ENCODE data around the gene PRDM15.
A peak's percentile ranks its signal among the peaks of the same experiment; 100 is the strongest.

PRDM15 gene

DNA sequence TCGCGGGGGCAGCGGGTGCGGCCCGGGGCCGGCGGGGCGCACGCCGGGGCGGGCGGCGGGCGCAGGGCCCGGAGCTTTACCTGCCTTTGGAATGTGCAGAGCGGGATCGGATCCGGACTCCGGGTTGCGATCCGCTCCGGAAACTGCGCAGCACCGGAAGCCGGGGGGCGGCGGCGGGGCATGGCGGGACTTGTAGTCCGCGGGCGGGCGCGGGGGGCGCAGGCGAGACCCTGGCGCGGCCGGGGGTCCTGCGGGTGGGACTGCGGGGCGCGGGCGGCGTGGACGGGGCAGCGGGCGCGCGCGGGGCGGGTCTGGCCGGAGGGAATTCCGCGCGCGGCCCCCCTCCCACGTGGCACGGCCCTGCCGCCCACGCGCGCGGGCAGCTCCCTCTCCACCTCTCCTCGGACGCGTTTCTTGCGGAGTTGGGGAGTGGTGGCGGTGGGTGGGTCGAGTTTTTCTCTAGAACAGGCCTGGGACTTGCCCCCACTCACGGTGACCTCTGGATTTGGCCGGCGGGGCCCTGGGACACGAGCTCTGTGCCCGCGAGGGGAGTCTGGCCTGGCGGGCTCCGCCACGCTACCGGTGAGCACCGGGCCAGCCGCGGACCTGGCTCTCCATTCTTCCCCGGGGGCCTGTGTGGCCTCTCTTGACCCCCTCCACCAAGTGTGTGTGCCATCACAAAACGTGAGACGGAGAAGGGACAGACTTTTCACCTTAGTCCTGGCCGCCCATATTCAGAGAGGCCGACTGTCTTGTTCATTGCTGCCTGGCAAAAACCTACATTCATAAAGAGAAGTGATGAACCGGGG lies at the start of gene PRDM15:
TSS of gene PRDM15 (minus strand) at position 155 of the 809 bp plus-strand sequence. CDS start 18,981 bp downstream, outside the sequence.
- Mint-ChIP-seq H3K4me1 (ENCODE audit: low read depth) (peaks cover 26% of the 10 kb centered on the region), H3K27me3 (no peaks in the 10 kb centered on the region), H3K9me3 (ENCODE audit: low read depth) (no peaks in the 10 kb centered on the region), H3K27ac (peak within 1 kb of the TSS; percentile 98), H3K4me3 (peak within 1 kb of the TSS; percentile 92), H3K36me3 (no peaks in the 10 kb centered on the region)

DNA sequence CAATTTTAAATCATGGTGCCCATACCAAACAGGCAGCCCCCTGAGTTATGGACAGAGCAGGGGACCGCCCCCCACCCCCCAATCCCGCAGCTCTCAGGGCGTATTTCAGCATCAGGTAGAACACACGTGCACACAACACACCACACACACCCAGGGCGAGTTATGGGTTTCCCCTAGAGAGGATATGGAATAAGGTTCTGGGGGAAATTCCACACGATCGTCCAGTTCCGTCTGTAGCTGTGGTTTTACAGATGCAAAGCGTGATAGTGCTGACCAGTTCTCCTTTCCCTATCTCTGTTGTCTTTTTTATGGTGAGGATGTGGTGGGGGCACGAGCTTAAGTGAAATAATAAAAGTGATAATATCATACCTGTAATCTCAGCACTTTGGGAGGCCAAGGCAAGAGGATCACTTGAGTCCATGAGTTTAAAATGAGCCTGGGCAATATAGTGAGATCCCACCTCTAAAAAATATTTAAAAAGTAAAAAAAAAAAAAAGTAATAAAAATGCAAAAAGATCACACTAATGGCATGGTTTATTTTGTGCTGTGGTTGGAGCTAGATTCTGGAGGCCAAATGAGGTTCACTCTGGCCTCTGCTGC lies 49.6 kb upstream of the PRDM15 start:
- Mint-ChIP-seq H3K27me3 (no peaks in the 10 kb centered on the region), H3K9me3 (ENCODE audit: low read depth) (no peaks in the 10 kb centered on the region), H3K27ac (peak overlapping the region; percentile 54), H3K4me1 (ENCODE audit: low read depth) (peaks cover 45% of the 10 kb centered on the region), H3K4me3 (peak overlapping the region; percentile 30), H3K36me3 (no peaks in the 10 kb centered on the region)

DNA sequence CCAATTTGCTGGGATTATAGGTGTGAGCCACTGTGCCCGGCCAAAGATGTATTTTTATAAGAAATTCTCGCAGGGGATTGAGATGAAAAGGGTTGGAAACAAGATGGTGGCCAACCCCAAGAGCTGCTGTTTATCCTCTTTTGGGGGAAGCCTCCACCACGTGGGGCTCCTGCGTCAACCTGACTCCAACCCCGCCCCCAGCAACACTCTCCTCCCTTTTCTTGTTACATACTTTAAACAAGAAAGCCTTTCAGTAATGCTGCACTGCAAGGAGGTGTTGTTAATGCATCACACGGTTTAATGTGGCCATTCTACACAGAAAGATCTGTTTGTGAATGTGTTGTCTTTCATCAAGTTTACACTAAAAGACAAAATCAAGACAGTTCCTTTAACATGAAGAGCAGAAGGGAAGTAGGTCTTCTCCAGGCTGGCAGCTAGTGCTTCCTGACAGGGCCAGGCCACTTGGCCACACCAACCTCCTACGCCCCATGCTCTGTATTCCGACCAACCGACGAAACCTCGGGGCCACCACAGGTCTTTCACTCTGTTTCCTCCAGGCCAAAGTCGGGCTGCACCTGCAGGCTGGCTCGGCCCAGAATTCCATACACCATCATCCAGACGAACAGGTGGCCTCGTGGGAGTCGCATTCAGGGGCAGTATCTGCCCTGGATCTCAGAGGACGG lies 48.7 kb upstream of the PRDM15 start:
- Mint-ChIP-seq H3K4me3 (no peak overlapping the region), H3K36me3 (no peaks in the 10 kb centered on the region), H3K4me1 (ENCODE audit: low read depth) (peaks cover 54% of the 10 kb centered on the region)

GRCh38 chr21:41926807-41927171 lies 47.6 kb upstream of the PRDM15 start:
- no peaks in the 10 kb centered on the region for H3K9me3 Mint-ChIP-seq (ENCODE audit: low read depth)
- peak overlapping the region; percentile 98 for H3K27ac Mint-ChIP-seq
- peaks cover under 1% of the 10 kb centered on the region for H3K36me3 Mint-ChIP-seq
- no peaks in the 10 kb centered on the region for H3K27me3 Mint-ChIP-seq
- H3K4me1 Mint-ChIP-seq (ENCODE audit: low read depth): peaks cover 56% of the 10 kb centered on the region
- peak overlapping the region; percentile 89 for H3K4me3 Mint-ChIP-seq

More for the DNA sequence above, 48.7 kb upstream of the PRDM15 start:
- Mint-ChIP-seq H3K9me3 (ENCODE audit: low read depth) (no peaks in the 10 kb centered on the region), H3K27me3 (no peaks in the 10 kb centered on the region), H3K27ac (peak overlapping the region; percentile 41)

DNA sequence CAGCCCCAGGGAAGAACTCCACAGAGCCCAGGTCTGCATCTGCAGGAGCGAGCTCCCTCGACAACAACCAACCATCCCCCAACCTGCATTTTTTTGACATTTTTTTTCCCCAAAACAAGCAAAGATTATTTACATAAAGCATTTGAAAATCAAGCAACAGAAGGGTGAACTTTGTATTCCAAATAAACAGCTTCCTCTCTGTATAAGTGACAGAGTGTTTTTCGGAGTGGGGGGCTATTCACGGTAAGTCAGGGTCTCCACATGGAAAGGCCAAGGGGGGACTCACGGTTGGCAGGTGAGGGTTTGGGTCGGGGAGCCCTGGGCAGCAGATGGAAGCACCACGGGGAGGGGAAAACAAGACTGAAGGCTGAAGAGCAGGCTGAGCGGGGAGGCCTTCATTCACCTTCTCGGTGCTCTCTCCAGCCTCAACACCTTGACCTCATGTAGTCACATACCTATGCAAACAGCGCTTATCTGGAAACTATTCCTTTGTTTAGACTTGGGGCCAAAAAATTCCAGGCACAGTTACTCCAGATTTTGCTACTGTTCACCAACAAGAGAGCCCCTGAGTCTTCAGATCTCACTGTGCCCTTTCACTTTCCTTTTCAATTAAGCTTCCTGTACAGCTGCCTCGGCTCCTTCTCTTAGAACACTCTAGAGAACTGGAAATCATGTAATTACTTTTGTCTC lies 47.1 kb upstream of the PRDM15 start:
- Mint-ChIP-seq H3K36me3 (peaks cover 3% of the 10 kb centered on the region), H3K27me3 (no peaks in the 10 kb centered on the region), H3K4me3 (peak overlapping the region; percentile 89), H3K9me3 (ENCODE audit: low read depth) (no peaks in the 10 kb centered on the region), H3K4me1 (ENCODE audit: low read depth) (peaks cover 59% of the 10 kb centered on the region), H3K27ac (peak overlapping the region; percentile 98)

- Mint-ChIP-seq H3K9me3 (ENCODE audit: low read depth) (no peaks in the 10 kb centered on the region), H3K36me3 (peaks cover 3% of the 10 kb centered on the region), H3K4me1 (ENCODE audit: low read depth) (peaks cover 59% of the 10 kb centered on the region), H3K27me3 (no peaks in the 10 kb centered on the region), H3K4me3 (peak overlapping the region; percentile 89), H3K27ac (peak overlapping the region; percentile 98)
Measured at GRCh38 chr21:41925767-41926116, 46.6 kb upstream of the PRDM15 start.

- no peaks in the 10 kb centered on the region for H3K27me3 Mint-ChIP-seq
- peaks cover 59% of the 10 kb centered on the region for H3K4me1 Mint-ChIP-seq (ENCODE audit: low read depth)
- H3K4me3 Mint-ChIP-seq: no peak overlapping the region
- H3K27ac Mint-ChIP-seq: peak overlapping the region; percentile 87
- H3K36me3 Mint-ChIP-seq: peaks cover 3% of the 10 kb centered on the region
- H3K9me3 Mint-ChIP-seq (ENCODE audit: low read depth): no peaks in the 10 kb centered on the region
Measured at GRCh38 chr21:41924368-41924754, 45.2 kb upstream of the PRDM15 start.

DNA sequence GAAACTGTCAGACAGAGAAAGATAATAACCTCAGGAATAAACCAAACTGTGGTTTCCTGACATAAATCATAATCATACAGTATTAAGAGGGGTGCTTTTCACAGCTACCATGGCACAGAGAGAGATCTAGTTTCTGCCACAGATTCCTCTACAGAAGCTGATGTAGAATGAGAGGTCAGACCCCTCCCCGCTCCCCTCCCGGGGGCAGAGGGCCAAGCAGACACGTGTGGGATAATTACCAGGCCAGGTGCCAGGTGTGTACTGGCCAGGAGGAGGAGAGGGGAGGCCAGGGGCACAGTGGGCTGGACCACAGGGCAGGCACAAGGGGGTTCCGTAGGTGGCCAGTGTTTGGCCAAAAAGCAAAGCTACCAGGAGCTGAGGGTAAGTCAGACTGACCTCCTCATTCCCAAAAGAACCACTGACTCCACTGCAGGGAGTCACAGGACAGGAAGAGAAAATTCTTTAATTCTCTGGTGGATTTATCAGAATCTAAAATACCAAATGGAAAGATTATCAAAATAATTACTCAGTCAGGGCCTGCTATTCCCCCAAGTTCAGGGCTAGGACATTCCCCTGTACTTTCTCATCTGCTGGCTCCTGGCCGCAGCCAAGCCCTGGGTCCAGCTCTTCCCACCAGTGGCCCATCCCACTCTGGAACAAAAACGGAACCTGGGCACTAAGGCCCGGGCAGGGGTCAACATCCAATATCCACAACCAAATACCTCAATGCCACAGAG lies 44.7 kb upstream of the PRDM15 start:
- Mint-ChIP-seq H3K9me3 (ENCODE audit: low read depth) (no peaks in the 10 kb centered on the region), H3K4me1 (ENCODE audit: low read depth) (peaks cover 57% of the 10 kb centered on the region), H3K36me3 (peaks cover 6% of the 10 kb centered on the region), H3K4me3 (peak overlapping the region; percentile 71), H3K27me3 (no peaks in the 10 kb centered on the region), H3K27ac (peak overlapping the region; percentile 87)

GRCh38 chr21:41923186-41923585 lies 44.0 kb upstream of the PRDM15 start:
- Mint-ChIP-seq H3K4me3 (peak overlapping the region; percentile 71), H3K27me3 (no peaks in the 10 kb centered on the region), H3K27ac (peak overlapping the region; percentile 87), H3K36me3 (peaks cover 7% of the 10 kb centered on the region), H3K4me1 (ENCODE audit: low read depth) (peaks cover 53% of the 10 kb centered on the region), H3K9me3 (ENCODE audit: low read depth) (no peaks in the 10 kb centered on the region)

- Mint-ChIP-seq H3K27me3 (no peaks in the 10 kb centered on the region), H3K9me3 (ENCODE audit: low read depth) (no peaks in the 10 kb centered on the region), H3K36me3 (peaks cover 9% of the 10 kb centered on the region), H3K27ac (no peak overlapping the region), H3K4me1 (ENCODE audit: low read depth) (peaks cover 36% of the 10 kb centered on the region), H3K4me3 (no peak overlapping the region)
Measured at GRCh38 chr21:41921021-41921420, 41.9 kb upstream of the PRDM15 start.

- peaks cover 10% of the 10 kb centered on the region for H3K36me3 Mint-ChIP-seq
- H3K4me1 Mint-ChIP-seq (ENCODE audit: low read depth): peaks cover 30% of the 10 kb centered on the region
- H3K27me3 Mint-ChIP-seq: no peaks in the 10 kb centered on the region
- H3K27ac Mint-ChIP-seq: no peak overlapping the region
- H3K9me3 Mint-ChIP-seq (ENCODE audit: low read depth): no peaks in the 10 kb centered on the region
- H3K4me3 Mint-ChIP-seq: no peak overlapping the region
Measured at GRCh38 chr21:41920476-41920875, 41.3 kb upstream of the PRDM15 start.

GRCh38 chr21:41919666-41920398 lies 40.7 kb upstream of the PRDM15 start:
- H3K27me3 Mint-ChIP-seq: no peaks in the 10 kb centered on the region
- H3K36me3 Mint-ChIP-seq: peaks cover 10% of the 10 kb centered on the region
- H3K4me3 Mint-ChIP-seq: no peak overlapping the region
- no peak overlapping the region for H3K27ac Mint-ChIP-seq
- H3K4me1 Mint-ChIP-seq (ENCODE audit: low read depth): peaks cover 24% of the 10 kb centered on the region
- H3K9me3 Mint-ChIP-seq (ENCODE audit: low read depth): no peaks in the 10 kb centered on the region

DNA sequence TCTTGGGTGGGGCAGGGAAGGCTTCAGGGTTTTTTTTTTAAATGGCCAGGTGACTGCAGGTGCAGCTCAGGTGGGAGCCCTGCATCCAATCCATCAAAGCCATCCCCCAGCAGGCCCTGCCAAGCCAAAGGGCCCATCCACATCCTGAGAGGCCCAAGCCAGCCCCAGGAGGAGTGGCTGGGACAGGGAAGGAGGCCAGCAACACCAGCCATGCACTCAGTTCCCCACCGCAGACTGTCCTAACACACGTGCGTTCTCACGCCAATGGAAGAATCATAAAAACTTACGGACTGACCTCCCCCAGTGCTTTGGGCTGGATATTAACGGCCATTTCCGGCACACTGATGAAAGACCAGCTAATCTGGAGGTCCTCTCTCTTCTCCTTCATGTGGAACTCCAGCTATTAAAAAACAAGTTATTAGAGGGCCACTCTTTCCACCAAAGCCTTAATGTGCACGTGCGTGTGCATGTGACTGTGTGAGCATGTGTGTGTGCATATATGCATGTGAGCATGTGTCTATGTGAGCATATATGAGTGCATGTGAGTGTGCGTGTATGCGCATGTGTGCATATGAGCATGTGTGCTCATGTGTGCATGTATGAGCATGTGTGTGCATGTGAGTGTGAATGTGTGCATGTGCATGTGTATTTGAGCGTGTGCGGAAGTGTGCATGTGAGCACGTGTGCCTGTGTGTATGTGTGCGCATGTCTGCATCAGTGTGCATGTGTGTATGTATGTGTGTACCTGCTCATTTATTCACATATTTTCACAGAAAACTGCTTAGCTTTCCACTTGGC lies 39.6 kb upstream of the PRDM15 start:
- Mint-ChIP-seq H3K27me3 (no peaks in the 10 kb centered on the region), H3K4me1 (ENCODE audit: low read depth) (peaks cover 14% of the 10 kb centered on the region), H3K36me3 (peaks cover 10% of the 10 kb centered on the region), H3K9me3 (ENCODE audit: low read depth) (no peaks in the 10 kb centered on the region), H3K4me3 (no peak overlapping the region), H3K27ac (no peak overlapping the region)
